Measurements from ENCODE around the gene VWCE.
"Not testable (repeated sequence)": the region's sequence is repeated elsewhere in the genome, so short reads cannot be mapped to it uniquely, and the experiment has no call there.

DNA sequence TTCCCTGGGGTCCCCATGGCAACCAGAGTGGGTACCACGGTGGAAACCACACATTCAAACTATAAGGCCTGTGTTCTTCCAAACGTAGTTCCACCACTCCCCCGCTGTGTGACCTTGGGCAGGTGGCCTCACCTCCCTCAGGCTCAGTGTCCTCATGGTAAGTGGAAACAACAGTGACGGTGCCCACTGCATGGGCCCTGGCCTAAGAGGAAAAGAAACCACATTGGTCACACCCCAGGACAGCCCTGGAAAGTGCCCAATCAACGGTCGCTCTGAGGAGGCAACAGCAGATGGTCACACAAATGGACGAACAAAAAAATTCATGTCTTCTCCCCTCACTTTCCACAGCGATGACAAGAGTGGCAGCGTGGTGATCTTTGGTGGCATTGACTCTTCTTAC, 47.0 kb downstream of the VWCE start:
- TF ChIP-seq, protein P1, sequence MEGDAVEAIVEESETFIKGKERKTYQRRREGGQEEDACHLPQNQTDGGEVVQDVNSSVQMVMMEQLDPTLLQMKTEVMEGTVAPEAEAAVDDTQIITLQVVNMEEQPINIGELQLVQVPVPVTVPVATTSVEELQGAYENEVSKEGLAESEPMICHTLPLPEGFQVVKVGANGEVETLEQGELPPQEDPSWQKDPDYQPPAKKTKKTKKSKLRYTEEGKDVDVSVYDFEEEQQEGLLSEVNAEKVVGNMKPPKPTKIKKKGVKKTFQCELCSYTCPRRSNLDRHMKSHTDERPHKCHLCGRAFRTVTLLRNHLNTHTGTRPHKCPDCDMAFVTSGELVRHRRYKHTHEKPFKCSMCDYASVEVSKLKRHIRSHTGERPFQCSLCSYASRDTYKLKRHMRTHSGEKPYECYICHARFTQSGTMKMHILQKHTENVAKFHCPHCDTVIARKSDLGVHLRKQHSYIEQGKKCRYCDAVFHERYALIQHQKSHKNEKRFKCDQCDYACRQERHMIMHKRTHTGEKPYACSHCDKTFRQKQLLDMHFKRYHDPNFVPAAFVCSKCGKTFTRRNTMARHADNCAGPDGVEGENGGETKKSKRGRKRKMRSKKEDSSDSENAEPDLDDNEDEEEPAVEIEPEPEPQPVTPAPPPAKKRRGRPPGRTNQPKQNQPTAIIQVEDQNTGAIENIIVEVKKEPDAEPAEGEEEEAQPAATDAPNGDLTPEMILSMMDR (IDR thresholded peaks at IDR 0.05) = not testable (repeated sequence)
- not testable (repeated sequence) for TF ChIP-seq POLR2A (IDR thresholded peaks at IDR 0.05)
